ENCODE measurements around the gene KLK13. TPM values are rescaled to one million over a fixed set of nuclear protein-coding genes. Genes with fewer than 3 reads are reported as not detected.

The KLK13 gene
- total RNA-seq, 1 donor from 2014 or later, result not detected

- DNase-seq (ENCODE audit: missing footprints) (no peak), ATAC-seq (no peak)
- intact Hi-C loops (cut with DNase I), result no loop called here
These were observed 5.6 kb upstream of the KLK13 start for GRCh38 chr19:51070334-51071094.

DNA sequence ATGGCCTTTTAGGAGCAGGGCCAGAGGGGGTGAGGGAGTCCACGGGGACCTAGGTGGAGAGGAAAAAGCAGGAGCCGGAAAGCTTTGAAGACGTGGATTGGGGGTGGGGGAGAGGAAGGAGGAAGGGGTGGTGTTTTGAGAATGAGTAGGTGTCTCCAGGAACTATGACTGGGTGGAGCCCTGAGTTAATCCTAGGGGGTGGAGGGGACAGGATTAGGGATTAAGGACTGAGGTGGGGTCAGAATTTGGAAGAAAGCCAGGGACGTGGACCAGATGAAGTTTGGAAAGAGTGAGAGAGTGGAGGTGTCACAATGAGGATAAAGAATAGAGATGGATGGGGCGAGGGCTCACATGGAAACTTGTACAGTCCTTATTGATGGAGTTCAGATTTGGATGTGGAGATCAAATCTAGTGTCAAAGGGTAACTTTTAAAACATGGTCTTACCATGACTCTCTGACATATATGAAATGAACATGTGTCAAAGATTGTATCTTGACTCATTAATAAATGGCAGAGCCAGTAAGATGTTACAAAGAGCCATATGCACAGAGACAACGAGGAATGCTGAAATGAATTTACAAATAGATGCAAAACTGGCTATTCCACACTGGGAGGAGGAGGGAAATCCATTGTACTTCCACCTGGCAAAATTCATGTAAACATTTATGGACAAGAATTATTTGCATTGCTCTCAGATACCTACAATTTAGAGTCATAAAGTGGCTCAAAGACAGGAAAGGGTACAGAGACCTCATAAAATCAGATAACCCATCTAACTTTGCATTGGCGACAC lies 1.7 kb upstream of the KLK13 start:
- ATAC-seq (no peak), DNase-seq (ENCODE audit: missing footprints) (no peak)
- intact Hi-C loops (cut with DNase I), result no loop called here

GRCh38 chr19:51065221-51065960 lies 499 bp upstream of the KLK13 start:
- intact Hi-C loops (cut with DNase I), result no loop called here
- DNase-seq (ENCODE audit: missing footprints), result no peak
- no peak for ATAC-seq

- ATAC-seq (no peak), DNase-seq (ENCODE audit: missing footprints) (no peak)
- intact Hi-C loops (cut with DNase I), result no loop called here
These were observed 1.2 kb downstream of the KLK13 start for GRCh38 chr19:51063664-51064063.

- intact Hi-C loops (cut with DNase I), result no loop called here
- DNase-seq (ENCODE audit: missing footprints) (no peak), ATAC-seq (no peak)
These were observed 3.9 kb downstream of the KLK13 start for GRCh38 chr19:51060973-51061372.

GRCh38 chr19:51060336-51060735 lies 4.6 kb downstream of the KLK13 start:
- intact Hi-C loops (cut with DNase I), result no loop called here
- DNase-seq (ENCODE audit: missing footprints) (no peak), ATAC-seq (no peak)

DNA sequence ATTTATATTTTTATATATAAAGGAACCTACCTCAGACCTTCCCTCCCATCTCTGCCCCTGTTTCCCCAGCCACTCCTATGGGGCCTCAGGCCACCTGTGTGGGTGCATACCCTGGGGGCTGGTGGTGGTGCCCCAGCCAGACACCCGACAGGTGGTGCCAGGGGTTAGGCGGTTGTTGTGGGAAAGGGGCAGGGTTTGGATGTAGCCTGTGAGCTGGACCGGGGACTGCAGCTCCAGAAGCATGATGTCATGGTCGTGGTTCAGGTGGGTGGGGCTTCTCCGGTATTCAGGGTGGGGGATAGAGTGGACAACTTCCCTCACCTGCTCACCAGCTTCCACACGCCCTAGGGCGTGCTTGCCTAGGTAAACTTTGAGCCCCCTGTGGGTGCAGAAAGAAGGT lies 5.2 kb downstream of the KLK13 start:
- no peak for DNase-seq (ENCODE audit: missing footprints)
- intact Hi-C loops (cut with DNase I), result no loop called here

GRCh38 chr19:51055866-51056265 lies 9.0 kb downstream of the KLK13 start:
- intact Hi-C loops (cut with DNase I), result no loop called here
- DNase-seq (ENCODE audit: missing footprints), result no peak
- ATAC-seq, result no peak

More for the DNA sequence above, 5.2 kb downstream of the KLK13 start:
- ATAC-seq, result no peak

- no peak for DNase-seq (ENCODE audit: missing footprints)
- ATAC-seq, result no peak
- intact Hi-C loops (cut with DNase I), result no loop called here
These were observed 17.9 kb downstream of the KLK13 start for GRCh38 chr19:51047031-51047335.

DNA sequence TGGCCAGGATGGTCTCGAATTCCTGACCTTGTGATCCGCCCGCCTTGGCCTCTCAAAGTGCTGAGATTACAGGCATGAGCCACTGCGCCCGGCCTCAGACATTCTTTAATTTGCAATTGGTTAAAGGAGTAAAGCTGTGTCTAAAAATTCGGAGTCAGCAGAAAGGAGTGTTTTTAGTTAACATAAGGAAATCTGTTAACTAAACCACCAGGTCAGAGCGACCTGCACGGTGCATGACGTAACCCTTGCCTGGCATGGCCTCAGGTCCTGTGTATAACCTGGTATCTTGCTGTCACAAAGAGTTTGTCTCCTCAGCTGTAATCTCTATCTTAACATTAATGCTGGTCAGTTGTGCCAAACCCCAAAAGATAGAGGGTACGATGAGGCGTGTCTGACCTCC lies 20.6 kb downstream of the KLK13 start:
- intact Hi-C loops (cut with DNase I), result no loop called here
- DNase-seq (ENCODE audit: missing footprints) (no peak), ATAC-seq (no peak)

GRCh38 chr19:51043497-51043896 lies 21.4 kb downstream of the KLK13 start:
- ATAC-seq (no peak), DNase-seq (ENCODE audit: missing footprints) (no peak)
- intact Hi-C loops (cut with DNase I), result no loop called here

DNA sequence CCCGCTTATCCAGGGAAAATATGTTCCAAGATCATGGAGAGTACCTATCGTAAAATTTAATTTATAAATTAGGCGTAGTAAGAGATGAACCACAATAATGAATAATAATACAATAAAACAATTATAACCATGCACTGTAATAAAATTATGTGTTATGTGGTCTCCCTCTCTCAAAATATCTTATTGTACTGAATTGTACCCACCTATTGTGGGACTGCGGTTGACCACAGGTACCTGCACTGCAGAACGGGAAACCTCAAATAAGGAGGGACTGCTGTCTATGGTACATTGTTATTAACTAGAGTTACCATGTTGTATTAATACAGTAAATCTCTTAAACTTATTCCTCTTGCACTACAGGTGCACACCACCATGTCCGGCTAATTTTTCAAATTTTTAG lies 24.7 kb downstream of the KLK13 start:
- intact Hi-C loops (cut with DNase I), result no loop called here
- ATAC-seq (no peak), DNase-seq (ENCODE audit: missing footprints) (no peak)

DNA sequence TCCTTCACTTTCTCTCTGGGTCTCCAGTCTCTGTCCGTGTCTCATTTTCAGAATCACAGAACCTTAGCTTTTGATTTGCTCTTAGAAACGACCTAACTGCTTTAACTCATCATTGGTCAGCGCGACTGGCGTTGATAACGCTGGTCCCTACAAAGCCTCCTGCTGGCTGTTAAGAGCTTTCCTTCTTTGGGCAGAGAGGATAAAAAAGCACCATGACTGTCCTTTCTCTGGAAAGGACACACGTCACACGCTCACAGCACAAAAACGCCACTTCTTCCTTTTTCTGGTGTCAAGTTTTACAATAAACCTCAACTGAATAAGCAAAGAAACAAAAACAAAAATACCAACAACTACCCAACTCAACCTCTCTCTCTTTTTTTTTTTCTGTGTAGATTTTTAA lies 28.4 kb downstream of the KLK13 start:
- DNase-seq (ENCODE audit: missing footprints), result no peak
- intact Hi-C loops (cut with DNase I), result no loop called here

GRCh38 chr19:51034704-51035103 lies 30.2 kb downstream of the KLK13 start, which contains the start of gene KLK12:
TSS of gene KLK12 (minus strand) at chr19:51035002. CDS start at chr19:51034621, 381 bp downstream.
- no peak for ATAC-seq

More for the DNA sequence above, 28.4 kb downstream of the KLK13 start:
- no peak for ATAC-seq

GRCh38 chr19:51031880-51032225 lies 33.0 kb downstream of the KLK13 start:
- intact Hi-C loops (cut with DNase I), result no loop called here
- DNase-seq (ENCODE audit: missing footprints), result no peak
- ATAC-seq, result no peak

More at GRCh38 chr19:51034704-51035103, 30.2 kb downstream of the KLK13 start, which contains the start of gene KLK12:
- intact Hi-C loops (cut with DNase I), result no loop called here
- no peak for DNase-seq (ENCODE audit: missing footprints)

DNA sequence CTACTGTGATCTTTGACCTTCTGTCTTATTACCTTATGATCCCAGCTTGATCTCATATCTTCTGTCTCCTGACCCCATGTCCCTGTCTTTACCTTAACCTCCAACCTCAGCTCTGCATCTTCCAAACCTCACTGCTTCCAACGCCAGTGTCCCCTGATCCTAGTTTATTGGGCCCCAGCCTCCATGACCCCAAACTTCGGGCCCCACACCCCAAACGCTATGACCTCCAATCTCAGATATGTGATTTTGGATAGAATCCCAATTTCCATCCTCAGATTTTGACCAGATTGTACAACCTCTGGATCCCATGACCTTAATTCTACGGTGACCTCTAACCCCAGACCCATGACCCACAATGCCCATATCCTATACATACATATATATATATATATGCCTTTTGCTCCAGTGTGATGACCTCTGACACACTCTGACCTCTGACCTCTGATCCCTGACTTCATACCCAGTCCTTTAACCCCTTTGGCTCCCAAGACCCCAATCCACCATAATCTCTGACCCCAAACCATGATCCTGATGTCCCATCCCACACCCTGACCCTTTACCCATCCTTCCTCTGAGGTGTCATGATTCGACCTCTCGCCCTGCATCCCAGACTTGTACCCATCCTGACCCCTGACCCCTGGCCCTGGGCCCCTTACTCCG lies 33.5 kb downstream of the KLK13 start:
- DNase-seq (ENCODE audit: missing footprints) (no peak), ATAC-seq (no peak)
- intact Hi-C loops (cut with DNase I), result no loop called here

GRCh38 chr19:51030631-51031030 lies 34.3 kb downstream of the KLK13 start:
- ATAC-seq (no peak), DNase-seq (ENCODE audit: missing footprints) (no peak)
- intact Hi-C loops (cut with DNase I), result no loop called here

- DNase-seq (ENCODE audit: missing footprints) (no peak), ATAC-seq (no peak)
- intact Hi-C loops (cut with DNase I), result no loop called here
These were observed 35.2 kb downstream of the KLK13 start for GRCh38 chr19:51029718-51030117.

GRCh38 chr19:51027873-51028272 lies 37.0 kb downstream of the KLK13 start:
- intact Hi-C loops (cut with DNase I), result no loop called here
- DNase-seq (ENCODE audit: missing footprints) (no peak), ATAC-seq (no peak)

Measured in Right ventricle myocardium inferior (tissue), 1 donor.